WTC11 (cell line): ENCODE results near the gene CORO2B. TPM values are rescaled to one million over a fixed set of nuclear protein-coding genes. Genes with fewer than 3 reads are reported as not detected.

ENCODE experiments used
- ATAC-seq: fragments of 200-7000 bp; cut with Tn5 transposase; 2 replicates; pipeline ENCODE4 v1.10.0; 2021; ENCODE audit warnings: mild to moderate bottlenecking, moderate library complexity
- CTCF ChIA-PET: fragments of 300-600 bp; sonication (Branson Sonifier 250); formaldehyde crosslinking; loops from one replicate; lab custom pipeline; 2021; ENCODE audit warnings: antibody characterized with exemption; lab: Charles Lee
- POLR2A ChIA-PET: fragments of 350-600 bp; sonication (Branson Sonifier 250); formaldehyde crosslinking; loops from one replicate; lab custom pipeline; 2021; ENCODE audit warnings: antibody characterized with exemption; lab: Charles Lee
- DNase-seq: peaks from one replicate; pipeline ENCODE4 v3.0.0; 2021; ENCODE audit warnings: low spot score
- H3K27ac Mint-ChIP-seq: 2 replicates; pipeline ENCODE4 v1.8.0; 2021; ENCODE audit warnings: mixed read lengths
- H3K27me3 Mint-ChIP-seq: 2 replicates; pipeline ENCODE4 v1.8.0; 2021; ENCODE audit warnings: low read depth, mild to moderate bottlenecking, moderate library complexity, mixed read lengths
- H3K36me3 Mint-ChIP-seq: 2 replicates; pipeline ENCODE4 v1.8.0; 2021; ENCODE audit warnings: mixed read lengths
- H3K4me1 Mint-ChIP-seq: 2 replicates; pipeline ENCODE4 v1.8.0; 2022; ENCODE audit warnings: mixed read lengths
- H3K4me3 Mint-ChIP-seq: 2 replicates; pipeline ENCODE4 v1.8.0; 2021; ENCODE audit warnings: mild to moderate bottlenecking, moderate library complexity, mixed read lengths
- H3K9me3 Mint-ChIP-seq: 2 replicates; pipeline ENCODE4 v1.8.0; 2021; ENCODE audit warnings: mixed read lengths
- AFF4 ChIP-seq: sonication (generic); formaldehyde crosslinking; IDR thresholded peaks from 2 replicates; pipeline ENCODE4 v1.8.1; 2023; ENCODE audit warnings: mild to moderate bottlenecking, missing genetic modification reagents, borderline replicate concordance
- CREM ChIP-seq: sonication (generic); formaldehyde crosslinking; IDR thresholded peaks from 2 replicates; pipeline ENCODE4 v1.8.1; 2022; ENCODE audit warnings: mild to moderate bottlenecking, missing genetic modification reagents, moderate library complexity
- CTCF ChIP-seq: fragments of 200-600 bp; IDR thresholded peaks from 2 replicates; pipeline ENCODE4 v1.8.0; 2022; ENCODE audit warnings: antibody characterized with exemption
- E2F4 ChIP-seq: sonication (generic); formaldehyde crosslinking; IDR thresholded peaks from 2 replicates; pipeline ENCODE4 v1.8.1; 2022; ENCODE audit warnings: low read depth, mild to moderate bottlenecking, moderate library complexity, missing genetic modification reagents, borderline replicate concordance
- E2F5 ChIP-seq: sonication (generic); formaldehyde crosslinking; IDR thresholded peaks from 2 replicates; pipeline ENCODE4 v1.8.1; 2022; ENCODE audit warnings: mild to moderate bottlenecking, moderate library complexity, missing genetic modification reagents
- ESRRA ChIP-seq: sonication (generic); formaldehyde crosslinking; IDR thresholded peaks from 2 replicates; pipeline ENCODE4 v1.8.1; 2022; ENCODE audit warnings: mild to moderate bottlenecking, missing genetic modification reagents, borderline replicate concordance
- FOXJ3 ChIP-seq: sonication (generic); formaldehyde crosslinking; IDR thresholded peaks from 2 replicates; pipeline ENCODE4 v1.9.0; 2021; ENCODE audit warnings: missing genetic modification reagents, mild to moderate bottlenecking, borderline replicate concordance
- FOXP4 ChIP-seq: sonication (generic); formaldehyde crosslinking; IDR thresholded peaks from 2 replicates; pipeline ENCODE4 v1.8.0; 2022; ENCODE audit warnings: mild to moderate bottlenecking, missing genetic modification reagents
- IRF1 ChIP-seq: sonication (generic); formaldehyde crosslinking; IDR thresholded peaks from 2 replicates; pipeline ENCODE4 v1.8.0; 2023; ENCODE audit warnings: missing genetic modification reagents
- KAT7 ChIP-seq: sonication (generic); formaldehyde crosslinking; IDR thresholded peaks from 2 replicates; pipeline ENCODE4 v1.8.1; 2023; ENCODE audit warnings: missing genetic modification reagents, mild to moderate bottlenecking, borderline replicate concordance
- MXD4 ChIP-seq: fragments of 250-450 bp; sonication (Bioruptor Pico); IDR thresholded peaks from 2 replicates; pipeline ENCODE4 v1.8.0; 2021; ENCODE audit warnings: mild to moderate bottlenecking, moderate library complexity, borderline replicate concordance
- MYBL2 ChIP-seq: sonication (generic); formaldehyde crosslinking; IDR thresholded peaks from 2 replicates; pipeline ENCODE4 v1.8.1; 2023; ENCODE audit warnings: mild to moderate bottlenecking, moderate library complexity, missing genetic modification reagents
- NR3C1 ChIP-seq: sonication (generic); formaldehyde crosslinking; conservative IDR thresholded peaks from 2 replicates; pipeline ENCODE4 v1.8.1; 2023; ENCODE audit warnings: low read depth, mild to moderate bottlenecking, missing genetic modification reagents
- RELA ChIP-seq: sonication (generic); formaldehyde crosslinking; IDR thresholded peaks from 2 replicates; pipeline ENCODE4 v1.8.1; 2022; ENCODE audit warnings: missing genetic modification reagents, mild to moderate bottlenecking, borderline replicate concordance
- SP1 ChIP-seq: sonication (generic); formaldehyde crosslinking; conservative IDR thresholded peaks from 2 replicates; pipeline ENCODE4 v1.8.1; 2022; ENCODE audit warnings: missing genetic modification reagents
- USF2 ChIP-seq: sonication (generic); formaldehyde crosslinking; IDR thresholded peaks from 2 replicates; pipeline ENCODE4 v1.8.1; 2023; ENCODE audit warnings: mild to moderate bottlenecking, missing genetic modification reagents, moderate library complexity
- ZNF121 ChIP-seq: sonication (generic); formaldehyde crosslinking; IDR thresholded peaks from 2 replicates; pipeline ENCODE4 v1.8.0; 2023; ENCODE audit warnings: missing genetic modification reagents
- ZNF219 ChIP-seq: sonication (generic); formaldehyde crosslinking; IDR thresholded peaks from 2 replicates; pipeline ENCODE4 v1.8.0; 2023; ENCODE audit warnings: missing genetic modification reagents, mild to moderate bottlenecking, borderline replicate concordance
- ZNF232 ChIP-seq: sonication (generic); formaldehyde crosslinking; IDR thresholded peaks from 2 replicates; pipeline ENCODE4 v1.8.0; 2022; ENCODE audit warnings: mild to moderate bottlenecking, missing genetic modification reagents
- ZNF281 ChIP-seq: sonication (generic); formaldehyde crosslinking; IDR thresholded peaks from 2 replicates; pipeline ENCODE4 v1.8.0; 2023; ENCODE audit warnings: mild to moderate bottlenecking, missing genetic modification reagents
- total RNA-seq: library from RNA; stranded (reverse); gene quantifications from 3 replicates; pipeline ENCODE4 v1.2.3, GENCODE V29; 2021

The CORO2B gene
- total RNA-seq, 1 experiment from 2014 or later, result 4.9 TPM

GRCh38 chr15:68557469-68558317, 21.1 kb upstream of the CORO2B start:
- Mint-ChIP-seq H3K36me3 (no peaks in the 10 kb centered on the region), H3K9me3 (no peaks in the 10 kb centered on the region), H3K4me3 (no peak overlapping the region), H3K27ac (no peak overlapping the region), H3K4me1 (peaks cover 29% of the 10 kb centered on the region), H3K27me3 (peaks cover 24% of the 10 kb centered on the region)
- POLR2A ChIA-PET, result no interaction called here
- ATAC-seq, result no peak
- CTCF ChIA-PET, result interaction anchor here (0.9 to 5.7 kb wide), 9 partner anchors 74 to 367 kb away, joined by 4 to 174 read pairs (median 6); no protein-coding TSS in a partner anchor
- TF ChIP-seq AFF4 (CRISPR knock-in tag), result no peak
- no peak for TF ChIP-seq KAT7
- TF ChIP-seq RELA (CRISPR knock-in tag), result no peak
- TF ChIP-seq CREM (CRISPR knock-in tag), result no peak
- no peak for TF ChIP-seq SP1 (CRISPR knock-in tag)
- no peak for TF ChIP-seq CTCF
- TF ChIP-seq FOXP4 (CRISPR knock-in tag), result no peak
- no peak for TF ChIP-seq IRF1 (CRISPR knock-in tag)
- TF ChIP-seq ZNF232 (CRISPR knock-in tag), result no peak
- TF ChIP-seq ESRRA (CRISPR knock-in tag), result no peak
- no peak for TF ChIP-seq ZNF281 (CRISPR knock-in tag)
- TF ChIP-seq FOXJ3 (CRISPR knock-in tag), result no peak
- no peak for TF ChIP-seq MXD4 (CRISPR knock-in tag)
- no peak for TF ChIP-seq MYBL2 (CRISPR knock-in tag)
- TF ChIP-seq NR3C1 (CRISPR knock-in tag), result no peak
- no peak for TF ChIP-seq ZNF121
- TF ChIP-seq E2F4 (CRISPR knock-in tag), result no peak
- no peak for TF ChIP-seq ZNF219 (CRISPR knock-in tag)
- no peak for TF ChIP-seq E2F5 (CRISPR knock-in tag)
- TF ChIP-seq USF2, result no peak
- no peak for DNase-seq
